ENCODE results near the gene MACROD2.
"Not testable (repeated sequence)": the region's sequence is repeated elsewhere in the genome, so short reads cannot be mapped to it uniquely, and the experiment has no call there.

MACROD2 gene

GRCh38 chr20:15191082-15191723 is 1195.9 kb downstream of the MACROD2 start:
- no peak overlapping the region for H3K4me3 ChIP-seq (ENCODE audit: low read length)
- TF ChIP-seq ZNF274 (IDR thresholded peaks at IDR 0.05; ENCODE audit: low read depth, low read length) = no peak

DNA sequence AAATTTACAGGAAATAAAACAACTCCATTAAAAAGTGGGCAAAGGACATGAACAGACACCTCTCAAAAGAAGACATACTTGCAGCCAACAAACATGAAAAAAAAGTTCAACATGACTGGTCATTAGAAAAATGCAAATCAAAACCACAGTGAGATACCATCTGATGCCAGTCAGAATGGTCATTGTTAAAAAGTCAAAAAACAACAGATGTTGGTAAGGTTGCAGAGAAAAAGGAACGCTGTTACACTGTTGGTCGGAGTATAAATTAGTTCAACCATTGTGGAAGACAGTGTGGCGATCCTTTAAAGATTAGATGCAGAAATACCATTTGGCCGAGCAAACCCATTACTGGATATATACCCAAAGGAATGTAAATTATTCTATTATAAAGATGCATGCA is 1200.1 kb downstream of the MACROD2 start:
- TF ChIP-seq ZNF274 (IDR thresholded peaks at IDR 0.05; ENCODE audit: low read depth, low read length) = no peak
- no peak overlapping the region for H3K4me3 ChIP-seq (ENCODE audit: low read length)

- no peak for TF ChIP-seq ZNF274 (IDR thresholded peaks at IDR 0.05; ENCODE audit: low read depth, low read length)
Measured at GRCh38 chr20:15196547-15197255, 1201.4 kb downstream of the MACROD2 start.

DNA sequence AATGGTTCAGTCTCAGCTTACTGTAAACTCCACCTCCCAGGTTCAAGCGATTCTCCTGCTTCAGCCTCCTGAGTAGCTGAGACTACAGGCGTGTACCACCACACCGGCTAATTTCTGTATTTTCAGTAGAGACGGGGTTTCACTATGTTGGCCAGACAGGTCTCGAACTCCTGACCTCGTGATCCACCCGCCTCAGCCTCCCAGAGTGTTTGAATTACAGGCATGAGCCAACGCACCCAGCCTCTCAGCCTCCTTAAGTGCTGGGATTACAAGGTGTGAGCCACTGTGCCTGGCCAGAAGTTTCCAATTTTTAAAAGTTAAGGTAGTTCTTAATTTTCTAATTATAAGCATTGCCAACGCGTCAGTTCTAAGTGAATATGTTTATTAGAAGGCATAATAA is 1202.7 kb downstream of the MACROD2 start:
- H3K4me3 ChIP-seq (ENCODE audit: low read length) = not testable (repeated sequence)

More at GRCh38 chr20:15196547-15197255, 1201.4 kb downstream of the MACROD2 start:
- no peak overlapping the region for H3K4me3 ChIP-seq (ENCODE audit: low read length)

- H3K4me3 ChIP-seq (ENCODE audit: low read length) = no peak overlapping the region
- TF ChIP-seq ZNF274 (IDR thresholded peaks at IDR 0.05; ENCODE audit: low read depth, low read length) = no peak
Measured at GRCh38 chr20:15199698-15200097, 1204.4 kb downstream of the MACROD2 start.

GRCh38 chr20:15200147-15200565 is 1204.8 kb downstream of the MACROD2 start:
- no peak for TF ChIP-seq ZNF274 (IDR thresholded peaks at IDR 0.05; ENCODE audit: low read depth, low read length)
- H3K4me3 ChIP-seq (ENCODE audit: low read length) = no peak overlapping the region

- no peak overlapping the region for H3K4me3 ChIP-seq (ENCODE audit: low read length)
- no peak for TF ChIP-seq ZNF274 (IDR thresholded peaks at IDR 0.05; ENCODE audit: low read depth, low read length)
Measured at GRCh38 chr20:15201602-15202001, 1206.3 kb downstream of the MACROD2 start.

DNA sequence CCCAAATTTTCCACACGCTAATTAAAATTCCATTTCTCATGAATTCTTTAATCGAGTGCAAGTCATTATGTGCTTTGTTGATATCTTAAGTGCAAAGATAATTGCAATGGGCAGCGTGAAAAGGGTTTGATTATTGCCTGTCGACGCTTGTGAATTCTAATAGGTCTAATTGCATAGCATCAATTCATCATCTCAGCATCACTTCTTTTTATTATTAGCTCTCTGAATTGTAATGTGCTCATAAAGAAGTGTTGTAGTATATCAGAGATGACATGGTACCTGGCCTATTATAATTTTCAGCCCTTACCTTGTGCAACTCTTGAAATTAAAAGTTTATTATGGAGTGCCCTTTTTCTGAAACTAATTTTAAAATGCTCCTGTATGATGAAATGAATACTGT is 1208.9 kb downstream of the MACROD2 start:
- no peak overlapping the region for H3K4me3 ChIP-seq (ENCODE audit: low read length)
- TF ChIP-seq ZNF274 (IDR thresholded peaks at IDR 0.05; ENCODE audit: low read depth, low read length) = no peak

GRCh38 chr20:15205028-15205427 is 1209.7 kb downstream of the MACROD2 start:
- H3K4me3 ChIP-seq (ENCODE audit: low read length) = no peak overlapping the region
- no peak for TF ChIP-seq ZNF274 (IDR thresholded peaks at IDR 0.05; ENCODE audit: low read depth, low read length)

GRCh38 chr20:15205719-15206118 is 1210.4 kb downstream of the MACROD2 start:
- TF ChIP-seq ZNF274 (IDR thresholded peaks at IDR 0.05; ENCODE audit: low read depth, low read length) = no peak
- no peak overlapping the region for H3K4me3 ChIP-seq (ENCODE audit: low read length)

- H3K4me3 ChIP-seq (ENCODE audit: low read length) = no peak overlapping the region
- no peak for TF ChIP-seq ZNF274 (IDR thresholded peaks at IDR 0.05; ENCODE audit: low read depth, low read length)
Measured at GRCh38 chr20:15209537-15209936, 1214.2 kb downstream of the MACROD2 start.

GRCh38 chr20:15214051-15214450 is 1218.7 kb downstream of the MACROD2 start:
- H3K4me3 ChIP-seq (ENCODE audit: low read length) = no peak overlapping the region
- TF ChIP-seq ZNF274 (IDR thresholded peaks at IDR 0.05; ENCODE audit: low read depth, low read length) = no peak

DNA sequence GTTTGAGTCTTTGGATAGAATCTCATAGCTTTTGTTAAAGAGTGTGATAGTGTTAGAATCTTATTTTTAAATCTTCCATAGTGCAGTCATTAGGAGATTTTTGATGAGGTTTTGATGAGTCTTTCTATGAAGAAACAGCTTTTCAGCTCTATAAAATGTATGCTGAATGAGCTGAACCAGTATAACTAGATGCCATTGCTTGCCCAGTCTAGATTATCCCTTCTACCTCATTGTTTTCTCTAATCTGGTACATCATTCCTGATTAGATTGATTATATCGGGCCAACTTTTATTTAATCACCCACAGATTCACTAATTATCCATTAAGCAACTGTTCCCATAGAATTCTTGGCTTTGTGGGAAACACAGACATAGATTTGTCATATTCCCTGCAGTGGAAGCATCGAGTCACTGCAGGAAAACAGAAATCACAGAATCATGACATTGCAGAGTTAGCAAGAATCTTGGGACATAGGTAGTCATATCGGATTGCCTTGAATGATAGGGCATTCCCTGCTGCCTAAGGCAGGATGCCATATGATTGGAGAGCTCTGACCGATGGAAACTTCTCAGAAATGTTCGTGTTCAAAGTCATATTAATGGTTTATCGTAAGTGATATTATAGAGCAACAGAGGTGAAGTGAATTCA is 1224.8 kb downstream of the MACROD2 start:
- no peak overlapping the region for H3K4me3 ChIP-seq (ENCODE audit: low read length)
- no peak for TF ChIP-seq ZNF274 (IDR thresholded peaks at IDR 0.05; ENCODE audit: low read depth, low read length)

GRCh38 chr20:15220778-15221565 is 1225.7 kb downstream of the MACROD2 start:
- no peak for TF ChIP-seq ZNF274 (IDR thresholded peaks at IDR 0.05; ENCODE audit: low read depth, low read length)
- no peak overlapping the region for H3K4me3 ChIP-seq (ENCODE audit: low read length)

Measured in GM08714 (cell line).